OCI-LY7 (cell line): Measurements from ENCODE around the gene SPATA22. TPM values are rescaled to one million over a fixed set of nuclear protein-coding genes. Genes with fewer than 3 reads are reported as not detected.

Source experiments
- BruUV-seq: library from RNA; stranded (reverse); fragments of 400-500 nt; replicated peaks from 2 replicates; lab custom pipeline; 2021; lab: Mats Ljungman, UMichigan
- CTCF ChIA-PET: fragments of 300-600 bp; sonication (Branson Sonifier 250); formaldehyde crosslinking; loops from one replicate; lab custom pipeline; 2022; ENCODE audit warnings: antibody characterized with exemption; ENCODE audit not compliant: unreplicated experiment; lab: Charles Lee
- POLR2A ChIA-PET: fragments of 300-600 bp; sonication (Branson Sonifier 250); formaldehyde crosslinking; loops from one replicate; lab custom pipeline; 2022; ENCODE audit warnings: antibody characterized with exemption; lab: Charles Lee
- DNase-seq: peaks from one replicate; pipeline ENCODE4 v3.0.0-alpha.2; 2015; ENCODE audit warnings: low spot score
- H2AFZ ChIP-seq: fragments of 200-600 bp; sonication (generic), shearing (Covaris generic); 2 replicates; pipeline ENCODE4 v1.6.1; 2014; ENCODE audit warnings: mild to moderate bottlenecking, antibody characterized with exemption, low read length, moderate library complexity
- H3K27ac ChIP-seq: fragments of 200-600 bp; sonication (generic); 2 replicates; pipeline ENCODE4 v1.5.1; 2014; ENCODE audit warnings: mixed run types, low read depth, mild to moderate bottlenecking, moderate library complexity, low read length, inconsistent platforms; ENCODE audit not compliant: poor library complexity, severe bottlenecking
- H3K36me3 ChIP-seq: fragments of 200-600 bp; sonication (generic); 2 replicates; pipeline ENCODE4 v1.6.1; 2014; ENCODE audit warnings: mild to moderate bottlenecking, antibody characterized with exemption, low read length, moderate library complexity, mixed read lengths; ENCODE audit not compliant: insufficient read depth
- H3K4me1 ChIP-seq: fragments of 200-600 bp; sonication (generic); 2 replicates; pipeline ENCODE4 v1.5.1; 2014; ENCODE audit warnings: mild to moderate bottlenecking, low read length; ENCODE audit not compliant: insufficient read depth, poor library complexity, severe bottlenecking
- H3K4me2 ChIP-seq: fragments of 200-600 bp; sonication (generic); 2 replicates; pipeline ENCODE4 v1.6.1; 2014; ENCODE audit warnings: mild to moderate bottlenecking, low read length
- H3K4me3 ChIP-seq: fragments of 200-600 bp; sonication (generic); 2 replicates; pipeline ENCODE4 v1.5.1; 2014; ENCODE audit warnings: mild to moderate bottlenecking, low read depth, low read length; ENCODE audit not compliant: poor library complexity, severe bottlenecking
- H3K79me2 ChIP-seq: fragments of 200-600 bp; sonication (generic); 2 replicates; pipeline ENCODE4 v1.6.1; 2016; ENCODE audit warnings: low read depth, mild to moderate bottlenecking, low read length, moderate library complexity, mixed read lengths; ENCODE audit not compliant: insufficient read depth
- H3K9me2 ChIP-seq: fragments of 200-600 bp; sonication (generic); 2 replicates; pipeline ENCODE4 v1.6.1; 2016; ENCODE audit warnings: mild to moderate bottlenecking, low read length, mixed read lengths; ENCODE audit not compliant: insufficient read depth
- H3K9me3 ChIP-seq: fragments of 200-600 bp; sonication (generic); 2 replicates; pipeline ENCODE4 v1.6.1; 2014; ENCODE audit warnings: mild to moderate bottlenecking, mixed run types, low read length, mixed read lengths
- H4K20me1 ChIP-seq: fragments of 200-600 bp; sonication (generic); 2 replicates; pipeline ENCODE4 v1.6.1; 2014; ENCODE audit warnings: mild to moderate bottlenecking, antibody characterized with exemption, low read length, moderate library complexity, mixed read lengths; ENCODE audit not compliant: insufficient read depth
- EZH2phosphoT487 ChIP-seq: fragments of 200-600 bp; sonication (generic); IDR thresholded peaks from 2 replicates; pipeline ENCODE4 v1.6.1; 2018; ENCODE audit warnings: low read depth, borderline replicate concordance, mild to moderate bottlenecking, mixed run types, antibody characterized with exemption, low read length, moderate library complexity, mixed read lengths
- intact Hi-C: fragments of 100-400 bp; cut with micrococcal nuclease; formaldehyde crosslinking; loops from one replicate; pipeline ENCODE4 v1.10.0; 2022; ENCODE audit not compliant: unreplicated experiment
- total RNA-seq, 2 experiments: library from RNA; depleted of rRNA in 1 of 2; stranded (reverse); fragments of >200 nt in 1 of 2; shearing (Covaris generic) in 1 of 2; gene quantifications; 2 replicates each; pipeline ENCODE4 v1.2.3, GENCODE V29; 2014 to 2022
- TF ChIP-seq, protein P1 (sequence below): fragments of 200-600 bp; sonication (generic); conservative IDR thresholded peaks from 2 replicates; pipeline ENCODE4 v1.5.1; 2014; ENCODE audit warnings: mild to moderate bottlenecking, antibody characterized with exemption, low read length, moderate library complexity, mixed read lengths

Gene SPATA22
- total RNA-seq, 2 experiments from 2014 or later = not detected

DNA sequence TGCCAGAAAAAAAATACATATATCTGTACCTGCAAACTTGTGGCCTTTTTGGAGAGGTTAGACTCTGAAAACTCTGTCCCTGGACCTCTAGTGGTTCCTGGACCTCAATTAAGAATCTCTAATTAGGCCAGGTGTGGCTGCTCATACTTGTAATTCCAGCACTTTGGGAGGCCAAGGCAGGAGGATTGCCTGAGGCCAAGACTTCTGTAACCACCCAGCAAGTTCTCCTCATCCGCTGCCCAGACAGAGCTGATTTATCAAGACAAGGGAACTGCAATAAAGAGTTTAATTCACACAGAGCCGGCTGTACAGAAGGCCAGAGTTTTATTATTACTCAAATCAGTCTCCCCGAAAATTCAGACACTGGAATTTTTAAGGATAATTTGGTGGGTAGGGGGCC lies 8.4 kb upstream of the SPATA22 start:
- POLR2A ChIA-PET = no interaction called here
- no peak for DNase-seq

DNA sequence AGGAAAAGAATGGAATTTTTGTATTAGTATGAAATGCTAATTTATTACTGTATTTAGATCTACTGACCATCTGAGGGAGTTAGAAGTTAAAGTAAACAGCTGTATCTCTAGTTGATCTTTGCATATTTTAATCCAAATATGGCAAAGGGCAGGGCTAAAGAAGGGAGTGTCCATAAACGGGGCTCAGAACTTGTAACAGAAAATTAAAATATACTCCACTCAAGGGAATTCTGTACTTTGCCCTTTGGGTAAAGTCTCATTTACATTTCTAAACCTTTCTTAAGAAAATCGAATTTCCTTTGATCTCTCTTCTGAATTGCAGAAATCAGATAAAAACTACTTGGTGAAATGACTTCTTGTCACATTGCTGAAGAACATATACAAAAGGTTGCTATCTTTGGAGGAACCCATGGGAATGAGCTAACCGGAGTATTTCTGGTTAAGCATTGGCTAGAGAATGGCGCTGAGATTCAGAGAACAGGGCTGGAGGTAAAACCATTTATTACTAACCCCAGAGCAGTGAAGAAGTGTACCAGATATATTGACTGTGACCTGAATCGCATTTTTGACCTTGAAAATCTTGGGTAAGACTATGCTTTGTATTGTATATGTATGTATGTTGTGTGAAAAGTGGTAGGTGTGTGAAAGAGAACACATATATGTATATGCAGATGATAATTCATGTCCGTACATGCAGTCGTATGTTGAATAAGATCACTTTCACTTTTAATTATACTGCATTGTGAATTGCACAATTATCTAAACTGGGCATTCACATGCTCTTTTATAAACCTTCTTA lies 4.4 kb upstream of the SPATA22 start, which contains the start of gene ASPA:
Gene ASPA, plus strand, starts transcription at position 186 of the 799 bp plus-strand sequence. Its CDS starts 163 bp downstream, at position 349.
- no TSS peak for BruUV-seq
- no peak for TF ChIP-seq EZH2phosphoT487
- TF ChIP-seq, protein P1, sequence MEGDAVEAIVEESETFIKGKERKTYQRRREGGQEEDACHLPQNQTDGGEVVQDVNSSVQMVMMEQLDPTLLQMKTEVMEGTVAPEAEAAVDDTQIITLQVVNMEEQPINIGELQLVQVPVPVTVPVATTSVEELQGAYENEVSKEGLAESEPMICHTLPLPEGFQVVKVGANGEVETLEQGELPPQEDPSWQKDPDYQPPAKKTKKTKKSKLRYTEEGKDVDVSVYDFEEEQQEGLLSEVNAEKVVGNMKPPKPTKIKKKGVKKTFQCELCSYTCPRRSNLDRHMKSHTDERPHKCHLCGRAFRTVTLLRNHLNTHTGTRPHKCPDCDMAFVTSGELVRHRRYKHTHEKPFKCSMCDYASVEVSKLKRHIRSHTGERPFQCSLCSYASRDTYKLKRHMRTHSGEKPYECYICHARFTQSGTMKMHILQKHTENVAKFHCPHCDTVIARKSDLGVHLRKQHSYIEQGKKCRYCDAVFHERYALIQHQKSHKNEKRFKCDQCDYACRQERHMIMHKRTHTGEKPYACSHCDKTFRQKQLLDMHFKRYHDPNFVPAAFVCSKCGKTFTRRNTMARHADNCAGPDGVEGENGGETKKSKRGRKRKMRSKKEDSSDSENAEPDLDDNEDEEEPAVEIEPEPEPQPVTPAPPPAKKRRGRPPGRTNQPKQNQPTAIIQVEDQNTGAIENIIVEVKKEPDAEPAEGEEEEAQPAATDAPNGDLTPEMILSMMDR = no peak
- H3K79me2 ChIP-seq = no peaks in the 10 kb centered on the region
- DNase-seq = no peak
- no peaks in the 10 kb centered on the region for H3K9me3 ChIP-seq
- H3K4me3 ChIP-seq = no peak within 1 kb of the TSS
- no peaks in the 10 kb centered on the region for H3K9me2 ChIP-seq
- no peak within 1 kb of the TSS for H3K27ac ChIP-seq
- H4K20me1 ChIP-seq = no peaks in the 10 kb centered on the region
- no peaks in the 10 kb centered on the region for H3K36me3 ChIP-seq
- ChIA-PET POLR2A (no interaction called here), CTCF (no interaction called here)
- H3K4me2 ChIP-seq = no peak within 1 kb of the TSS
- intact Hi-C loops = no loop called here
- no peaks in the 10 kb centered on the region for H3K4me1 ChIP-seq
- no peak within 1 kb of the TSS for H2AFZ ChIP-seq

More for the DNA sequence above, 8.4 kb upstream of the SPATA22 start:
- H3K4me3 ChIP-seq = no peak overlapping the region
- CTCF ChIA-PET = no interaction called here
- no peaks in the 10 kb centered on the region for H3K9me2 ChIP-seq
- no peaks in the 10 kb centered on the region for H3K79me2 ChIP-seq
- H3K4me1 ChIP-seq = no peaks in the 10 kb centered on the region
- H4K20me1 ChIP-seq = no peaks in the 10 kb centered on the region
- no peak overlapping the region for H2AFZ ChIP-seq
- no peak overlapping the region for H3K27ac ChIP-seq
- H3K9me3 ChIP-seq = no peaks in the 10 kb centered on the region
- no peak for TF ChIP-seq EZH2phosphoT487
- TF ChIP-seq, protein P1 = no peak
- H3K36me3 ChIP-seq = no peaks in the 10 kb centered on the region
- BruUV-seq = no TSS peak
- H3K4me2 ChIP-seq = no peak overlapping the region
- intact Hi-C loops = no loop called here

DNA sequence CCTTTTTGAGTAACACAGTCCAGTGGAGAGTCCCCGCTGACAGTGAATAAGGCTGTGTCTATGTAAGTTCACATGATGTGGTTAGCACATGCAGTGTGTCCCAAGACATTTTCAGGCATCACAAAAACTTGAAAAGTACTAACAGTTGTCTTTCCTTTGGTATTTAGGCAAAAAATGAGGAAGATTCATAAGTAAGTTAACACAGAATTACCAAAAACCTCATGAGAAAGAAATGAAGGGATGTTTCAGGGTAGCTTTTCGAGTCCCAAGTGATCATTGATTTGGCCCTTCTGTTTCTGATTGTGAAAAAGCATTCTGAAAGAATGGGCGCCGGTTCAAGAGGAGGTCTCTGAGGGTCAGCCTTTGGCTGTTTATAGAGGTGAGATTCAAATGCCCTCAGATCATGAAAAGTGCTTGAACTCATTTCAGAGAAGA lies 3.6 kb upstream of the SPATA22 start:
- ChIA-PET CTCF (no interaction called here), POLR2A (no interaction called here)
- H3K9me2 ChIP-seq = no peaks in the 10 kb centered on the region
- no peaks in the 10 kb centered on the region for H3K4me1 ChIP-seq
- no peak overlapping the region for H3K4me2 ChIP-seq
- no peak for DNase-seq
- H4K20me1 ChIP-seq = no peaks in the 10 kb centered on the region
- TF ChIP-seq EZH2phosphoT487 = no peak
- TF ChIP-seq, protein P1 = no peak
- intact Hi-C loops = no loop called here
- no peak overlapping the region for H3K4me3 ChIP-seq
- H3K27ac ChIP-seq = no peak overlapping the region
- no peak overlapping the region for H2AFZ ChIP-seq
- H3K36me3 ChIP-seq = no peaks in the 10 kb centered on the region
- no TSS peak for BruUV-seq
- no peaks in the 10 kb centered on the region for H3K79me2 ChIP-seq
- no peaks in the 10 kb centered on the region for H3K9me3 ChIP-seq
